ENCODE results near the gene ARMC2.

DNA sequence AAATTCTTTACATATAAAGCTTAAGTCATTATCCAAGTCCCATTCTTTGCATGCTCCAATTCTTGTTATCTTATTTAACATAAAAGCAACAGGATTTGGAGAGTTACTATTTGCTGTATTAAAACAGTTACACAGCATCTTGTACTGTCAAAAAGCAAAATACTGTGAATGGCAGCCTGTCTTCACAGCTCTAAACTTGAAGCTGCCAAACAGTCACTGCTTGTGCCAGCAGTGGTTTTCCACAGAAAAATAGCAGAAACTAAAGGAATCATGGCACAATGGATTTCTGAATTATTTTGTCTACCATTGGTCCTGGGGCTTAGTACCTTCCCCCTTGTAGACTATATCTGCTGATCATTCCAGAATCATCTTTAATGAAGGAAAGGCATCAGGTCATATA lies 138.9 kb downstream of the ARMC2 start:
- TF ChIP-seq EZH2phosphoT487 (IDR thresholded peaks at IDR 0.05; ENCODE audit: insufficient read depth, low read depth) (no peak), EZH2 (IDR thresholded peaks at IDR 0.05; ENCODE audit: insufficient read depth, poor library complexity, severe bottlenecking) (no peak)

Data from GM23248 (cell line).